ENCODE measurements around the gene SEPSECS. TPM values are rescaled to one million over a fixed set of nuclear protein-coding genes. Genes with fewer than 3 reads are reported as not detected.

SEPSECS gene
- total RNA-seq, 1 experiment from 2014 or later = 9.1 TPM

GRCh38 chr4:25129917-25130316 is 30.3 kb downstream of the SEPSECS start:
- TF ChIP-seq EZH2 (IDR thresholded peaks at IDR 0.05; ENCODE audit: low read depth) (no peak), CTCF (conservative IDR thresholded peaks at IDR 0.05) (no peak)
- Histone ChIP-seq H3K79me2 (ENCODE audit: low read depth) (no peaks in the 10 kb centered on the region), H3K9me3 (ENCODE audit: insufficient read depth, low read depth) (no peaks in the 10 kb centered on the region), H3K36me3 (ENCODE audit: low read depth) (no peaks in the 10 kb centered on the region), H3K9me2 (ENCODE audit: insufficient read depth) (no peaks in the 10 kb centered on the region), H3K4me3 (no peak overlapping the region), H3K4me2 (no peak overlapping the region), H3K4me1 (replicated peaks; ENCODE audit: insufficient read depth) (no peaks in the 10 kb centered on the region), H3K27ac (no peak overlapping the region), H4K20me1 (ENCODE audit: insufficient read depth) (no peaks in the 10 kb centered on the region), H2AFZ (no peak overlapping the region), H3F3A (ENCODE audit: insufficient read depth, low read depth) (no peaks in the 10 kb centered on the region), H3K27me3 (ENCODE audit: insufficient read depth, low read depth) (no peaks in the 10 kb centered on the region)
- BruUV-seq (replicated peaks) = no TSS peak
- POLR2A ChIA-PET (ENCODE audit: unreplicated experiment) = no interaction called here
- CTCF ChIA-PET = no interaction called here
- intact Hi-C loops (cut with micrococcal nuclease; ENCODE audit: unreplicated experiment) = no loop called here
- no peak for DNase-seq

GRCh38 chr4:25128671-25129070 is 31.6 kb downstream of the SEPSECS start:
- Histone ChIP-seq H4K20me1 (ENCODE audit: insufficient read depth) (no peaks in the 10 kb centered on the region), H3F3A (ENCODE audit: insufficient read depth, low read depth) (no peaks in the 10 kb centered on the region), H3K9me3 (ENCODE audit: insufficient read depth, low read depth) (no peaks in the 10 kb centered on the region), H2AFZ (no peak overlapping the region), H3K27ac (no peak overlapping the region), H3K4me3 (no peak overlapping the region), H3K27me3 (ENCODE audit: insufficient read depth, low read depth) (no peaks in the 10 kb centered on the region), H3K79me2 (ENCODE audit: low read depth) (no peaks in the 10 kb centered on the region), H3K36me3 (ENCODE audit: low read depth) (no peaks in the 10 kb centered on the region), H3K4me1 (replicated peaks; ENCODE audit: insufficient read depth) (no peaks in the 10 kb centered on the region), H3K4me2 (no peak overlapping the region), H3K9me2 (ENCODE audit: insufficient read depth) (no peaks in the 10 kb centered on the region)
- no peak for TF ChIP-seq CTCF (conservative IDR thresholded peaks at IDR 0.05)
- TF ChIP-seq EZH2 (IDR thresholded peaks at IDR 0.05; ENCODE audit: low read depth) = no peak
- ChIA-PET CTCF (no interaction called here), POLR2A (ENCODE audit: unreplicated experiment) (no interaction called here)
- DNase-seq = no peak
- no TSS peak for BruUV-seq (replicated peaks)
- intact Hi-C loops (cut with micrococcal nuclease; ENCODE audit: unreplicated experiment) = no loop called here

GRCh38 chr4:25123236-25123635 is 37.0 kb downstream of the SEPSECS start:
- CTCF ChIA-PET = no interaction called here
- no peaks in the 10 kb centered on the region for H3F3A ChIP-seq (ENCODE audit: insufficient read depth, low read depth)
- no peaks in the 10 kb centered on the region for H4K20me1 ChIP-seq (ENCODE audit: insufficient read depth)
- H3K9me2 ChIP-seq (ENCODE audit: insufficient read depth) = no peaks in the 10 kb centered on the region
- no peak for TF ChIP-seq CTCF (conservative IDR thresholded peaks at IDR 0.05)
- no peak for TF ChIP-seq EZH2 (IDR thresholded peaks at IDR 0.05; ENCODE audit: low read depth)
- BruUV-seq (replicated peaks) = no TSS peak
- H3K79me2 ChIP-seq (ENCODE audit: low read depth) = no peaks in the 10 kb centered on the region
- H2AFZ ChIP-seq = no peak overlapping the region
- no peaks in the 10 kb centered on the region for H3K27me3 ChIP-seq (ENCODE audit: insufficient read depth, low read depth)
- no peak overlapping the region for H3K4me2 ChIP-seq
- H3K4me1 ChIP-seq (replicated peaks; ENCODE audit: insufficient read depth) = no peaks in the 10 kb centered on the region
- no peak overlapping the region for H3K4me3 ChIP-seq
- POLR2A ChIA-PET (ENCODE audit: unreplicated experiment) = no interaction called here
- H3K36me3 ChIP-seq (ENCODE audit: low read depth) = no peaks in the 10 kb centered on the region
- no peak overlapping the region for H3K27ac ChIP-seq
- intact Hi-C loops (cut with micrococcal nuclease; ENCODE audit: unreplicated experiment) = no loop called here
- H3K9me3 ChIP-seq (ENCODE audit: insufficient read depth, low read depth) = no peaks in the 10 kb centered on the region
- no peak for DNase-seq
